ENCODE measurements around the gene CFAP90.
A peak's percentile ranks its signal among the peaks of the same experiment; 100 is the strongest.

CFAP90 gene

GRCh38 chr5:7886849-7887475 is 36.0 kb upstream of the CFAP90 start:
- peaks cover 53% of the 10 kb centered on the region for H3K36me3 Mint-ChIP-seq (ENCODE audit: low read depth)
- H3K4me3 Mint-ChIP-seq = no peak overlapping the region
- peak; percentile 43 to 74 (median 54) for TF ChIP-seq CTCF (IDR thresholded peaks at IDR 0.05; ENCODE audit: unreplicated experiment in 3 of 3)
- H3K4me1 Mint-ChIP-seq = no peaks in the 10 kb centered on the region
- peak overlapping the region in 1 of 3 experiments; percentile 6 for H3K27ac Mint-ChIP-seq
- no peaks in the 10 kb centered on the region for H3K9me3 Mint-ChIP-seq
- H3K27me3 Mint-ChIP-seq (ENCODE audit: low read depth) = no peaks in the 10 kb centered on the region

GRCh38 chr5:7884491-7885267 is 33.7 kb upstream of the CFAP90 start:
- Mint-ChIP-seq H3K9me3 (no peaks in the 10 kb centered on the region), H3K4me3 (no peak overlapping the region), H3K27me3 (ENCODE audit: low read depth) (no peaks in the 10 kb centered on the region), H3K27ac (no peak overlapping the region), H3K36me3 (ENCODE audit: low read depth) (peaks cover 56% of the 10 kb centered on the region), H3K4me1 (no peaks in the 10 kb centered on the region)
- no peak for TF ChIP-seq CTCF (IDR thresholded peaks at IDR 0.05; ENCODE audit: unreplicated experiment in 3 of 3)

- no peak for TF ChIP-seq CTCF (IDR thresholded peaks at IDR 0.05; ENCODE audit: unreplicated experiment in 3 of 3)
- Mint-ChIP-seq H3K4me3 (no peak overlapping the region), H3K4me1 (no peaks in the 10 kb centered on the region), H3K27me3 (ENCODE audit: low read depth) (no peaks in the 10 kb centered on the region), H3K9me3 (no peaks in the 10 kb centered on the region), H3K27ac (no peak overlapping the region), H3K36me3 (ENCODE audit: low read depth) (peaks cover 55% of the 10 kb centered on the region)
These were observed 32.0 kb upstream of the CFAP90 start for GRCh38 chr5:7882926-7883325.

- Mint-ChIP-seq H3K27me3 (ENCODE audit: low read depth) (no peaks in the 10 kb centered on the region), H3K4me1 (no peaks in the 10 kb centered on the region)
These were observed 30.9 kb upstream of the CFAP90 start for GRCh38 chr5:7881816-7882215.

GRCh38 chr5:7881091-7881490 is 30.2 kb upstream of the CFAP90 start:
- no peak for TF ChIP-seq CTCF (IDR thresholded peaks at IDR 0.05; ENCODE audit: unreplicated experiment in 3 of 3)
- Mint-ChIP-seq H3K36me3 (ENCODE audit: low read depth) (peaks cover 54% of the 10 kb centered on the region), H3K27ac (no peak overlapping the region), H3K4me1 (no peaks in the 10 kb centered on the region), H3K4me3 (no peak overlapping the region), H3K27me3 (ENCODE audit: low read depth) (no peaks in the 10 kb centered on the region), H3K9me3 (no peaks in the 10 kb centered on the region)

More at GRCh38 chr5:7881816-7882215, 30.9 kb upstream of the CFAP90 start:
- no peak overlapping the region for H3K27ac Mint-ChIP-seq
- TF ChIP-seq CTCF (IDR thresholded peaks at IDR 0.05; ENCODE audit: unreplicated experiment in 3 of 3) = no peak
- H3K4me3 Mint-ChIP-seq = no peak overlapping the region
- H3K36me3 Mint-ChIP-seq (ENCODE audit: low read depth) = peaks cover 56% of the 10 kb centered on the region
- no peaks in the 10 kb centered on the region for H3K9me3 Mint-ChIP-seq

Data from nephron (organoid).